PC-9 (cell line): ENCODE results near the gene AK5.

Experiments
- CTCF ChIP-seq: fragments of 200-600 bp; sonication (generic); conservative IDR thresholded peaks from 2 replicates; pipeline ENCODE4 v1.6.1; 2017; ENCODE audit warnings: mixed run types, antibody characterized with exemption, mild to moderate bottlenecking, moderate library complexity
- EZH2 ChIP-seq: fragments of 200-600 bp; sonication (generic); IDR thresholded peaks from 2 replicates; pipeline ENCODE4 v1.8.0; 2017; ENCODE audit warnings: antibody characterized with exemption, low read depth

GRCh38 chr1:77401384-77401783, 119.6 kb downstream of the AK5 start:
- no peak for TF ChIP-seq CTCF
- no peak for TF ChIP-seq EZH2
